Smooth muscle cell (in vitro differentiated cells): ENCODE results near the gene SPAG6. TPM values are rescaled to one million over a fixed set of nuclear protein-coding genes. Genes with fewer than 3 reads are reported as not detected.

Source experiments
- DNase-seq: peaks from one replicate; lab custom pipeline; 2025; ENCODE audit not compliant: unreplicated experiment; lab: John Stamatoyannopoulos, UW
- H2AFZ ChIP-seq: fragments of 200-600 bp; sonication (generic); 2 replicates; pipeline ENCODE4 v1.6.0; 2016; ENCODE audit warnings: antibody characterized with exemption, low read depth, mild to moderate bottlenecking
- H3F3A ChIP-seq: fragments of 200-600 bp; sonication (generic); 2 replicates; pipeline ENCODE4 v1.6.0; 2017; ENCODE audit warnings: antibody characterized with exemption, low read depth
- H3K27ac ChIP-seq: fragments of 200-600 bp; sonication (generic); 2 replicates; pipeline ENCODE4 v1.5.1; 2016; ENCODE audit warnings: low read depth, mild to moderate bottlenecking
- H3K27me3 ChIP-seq: fragments of 200-600 bp; sonication (generic); 2 replicates; pipeline ENCODE4 v1.6.1; 2016; ENCODE audit warnings: low read depth, mild to moderate bottlenecking
- H3K36me3 ChIP-seq: fragments of 200-600 bp; sonication (generic); 2 replicates; pipeline ENCODE4 v1.5.1; 2016; ENCODE audit warnings: low read depth
- H3K4me1 ChIP-seq: fragments of 200-600 bp; sonication (generic); 2 replicates; pipeline ENCODE4 v1.5.1; 2016; ENCODE audit warnings: low read depth
- H3K4me2 ChIP-seq: fragments of 200-600 bp; sonication (generic); 2 replicates; pipeline ENCODE4 v1.6.0; 2016; ENCODE audit warnings: mild to moderate bottlenecking
- H3K4me3 ChIP-seq: fragments of 200-600 bp; sonication (generic); 2 replicates; pipeline ENCODE4 v1.5.1; 2016; ENCODE audit warnings: mild to moderate bottlenecking
- H3K79me2 ChIP-seq: fragments of 200-600 bp; sonication (generic); 2 replicates; pipeline ENCODE4 v1.6.0; 2016; ENCODE audit warnings: low read depth, mild to moderate bottlenecking
- H3K9ac ChIP-seq: fragments of 200-600 bp; sonication (generic); 2 replicates; pipeline ENCODE4 v1.6.0; 2016; ENCODE audit warnings: low read depth
- H3K9me3 ChIP-seq: fragments of 200-600 bp; sonication (generic); replicated peaks from 2 replicates; pipeline ENCODE4 v1.5.1; 2016; ENCODE audit warnings: low read depth
- H4K20me1 ChIP-seq: fragments of 200-600 bp; sonication (generic); 2 replicates; pipeline ENCODE4 v1.6.0; 2016; ENCODE audit warnings: low read depth
- WGBS: methylation state at CpG from one replicate; pipeline ENCODE4 v1.1.7; 2016; ENCODE audit warnings: low lambda C conversion rate; 5-methylcytosine and 5-hydroxymethylcytosine counted together
- polyA plus RNA-seq: library from polyadenylated mRNA; unstranded; fragments of >200 nt; fragmentation: Nextera tagmentation; extraction: Ambion mirVana; gene quantifications from 2 replicates; pipeline ENCODE4 v1.2.1, GENCODE V29; 2016
- total RNA-seq: library from RNA; depleted of rRNA; stranded (reverse); fragments of >200 nt; gene quantifications from 2 replicates; pipeline ENCODE4 v1.2.3, GENCODE V29; 2014
- TF ChIP-seq, protein P1 (sequence below): fragments of 200-600 bp; sonication (generic); IDR thresholded peaks from 2 replicates; pipeline ENCODE4 v1.5.1; 2017; ENCODE audit warnings: borderline replicate concordance, mild to moderate bottlenecking, antibody characterized with exemption; ENCODE audit not compliant: insufficient read depth, poor library complexity, severe bottlenecking

SPAG6 gene
- total and polyA plus RNA-seq, 2 experiments from 2014 or later = 0.61 TPM; not detected in 1

- H3K27me3 ChIP-seq = no peaks in the 10 kb centered on the region
- H3K4me1 ChIP-seq = no peaks in the 10 kb centered on the region
- WGBS = 93% methylated on average over 9 of the region's 9 CpGs
- no peaks in the 10 kb centered on the region for H3F3A ChIP-seq
- no peak overlapping the region for H3K9ac ChIP-seq
- H3K4me2 ChIP-seq = no peak overlapping the region
- H2AFZ ChIP-seq = no peak overlapping the region
- TF ChIP-seq, protein P1, sequence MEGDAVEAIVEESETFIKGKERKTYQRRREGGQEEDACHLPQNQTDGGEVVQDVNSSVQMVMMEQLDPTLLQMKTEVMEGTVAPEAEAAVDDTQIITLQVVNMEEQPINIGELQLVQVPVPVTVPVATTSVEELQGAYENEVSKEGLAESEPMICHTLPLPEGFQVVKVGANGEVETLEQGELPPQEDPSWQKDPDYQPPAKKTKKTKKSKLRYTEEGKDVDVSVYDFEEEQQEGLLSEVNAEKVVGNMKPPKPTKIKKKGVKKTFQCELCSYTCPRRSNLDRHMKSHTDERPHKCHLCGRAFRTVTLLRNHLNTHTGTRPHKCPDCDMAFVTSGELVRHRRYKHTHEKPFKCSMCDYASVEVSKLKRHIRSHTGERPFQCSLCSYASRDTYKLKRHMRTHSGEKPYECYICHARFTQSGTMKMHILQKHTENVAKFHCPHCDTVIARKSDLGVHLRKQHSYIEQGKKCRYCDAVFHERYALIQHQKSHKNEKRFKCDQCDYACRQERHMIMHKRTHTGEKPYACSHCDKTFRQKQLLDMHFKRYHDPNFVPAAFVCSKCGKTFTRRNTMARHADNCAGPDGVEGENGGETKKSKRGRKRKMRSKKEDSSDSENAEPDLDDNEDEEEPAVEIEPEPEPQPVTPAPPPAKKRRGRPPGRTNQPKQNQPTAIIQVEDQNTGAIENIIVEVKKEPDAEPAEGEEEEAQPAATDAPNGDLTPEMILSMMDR = no peak
- H3K27ac ChIP-seq = no peak overlapping the region
- no peaks in the 10 kb centered on the region for H4K20me1 ChIP-seq
- H3K4me3 ChIP-seq = no peak overlapping the region
- no peaks in the 10 kb centered on the region for H3K9me3 ChIP-seq
- H3K36me3 ChIP-seq = no peaks in the 10 kb centered on the region
- no peak for DNase-seq
- H3K79me2 ChIP-seq = no peaks in the 10 kb centered on the region
Measured at GRCh38 chr10:22458272-22459038, 113.2 kb downstream of the SPAG6 start.

GRCh38 chr10:22459496-22459895 is 114.2 kb downstream of the SPAG6 start:
- H3K4me3 ChIP-seq = no peak overlapping the region
- H3K27ac ChIP-seq = no peak overlapping the region
- no peaks in the 10 kb centered on the region for H3F3A ChIP-seq
- no peak overlapping the region for H2AFZ ChIP-seq
- H3K79me2 ChIP-seq = no peaks in the 10 kb centered on the region
- H4K20me1 ChIP-seq = no peaks in the 10 kb centered on the region
- H3K4me2 ChIP-seq = no peak overlapping the region
- no peak overlapping the region for H3K9ac ChIP-seq
- 91% methylated on average over 2 of the region's 2 CpGs for WGBS
- no peak for DNase-seq
- H3K9me3 ChIP-seq = no peaks in the 10 kb centered on the region
- no peaks in the 10 kb centered on the region for H3K27me3 ChIP-seq
- TF ChIP-seq, protein P1 = no peak
- no peaks in the 10 kb centered on the region for H3K4me1 ChIP-seq
- no peaks in the 10 kb centered on the region for H3K36me3 ChIP-seq

GRCh38 chr10:22460101-22460500 is 114.8 kb downstream of the SPAG6 start:
- Histone ChIP-seq H3K4me2 (no peak overlapping the region), H3K9ac (no peak overlapping the region), H3K27ac (no peak overlapping the region), H3K4me3 (no peak overlapping the region), H3F3A (no peaks in the 10 kb centered on the region), H2AFZ (no peak overlapping the region), H3K9me3 (no peaks in the 10 kb centered on the region), H3K36me3 (no peaks in the 10 kb centered on the region), H3K27me3 (no peaks in the 10 kb centered on the region), H3K4me1 (no peaks in the 10 kb centered on the region), H4K20me1 (no peaks in the 10 kb centered on the region), H3K79me2 (no peaks in the 10 kb centered on the region)
- DNase-seq = no peak
- 83% methylated on average over 7 of the region's 7 CpGs for WGBS
- TF ChIP-seq, protein P1 = no peak
